IPS-15b (cell line): ENCODE measurements around the gene MST1.

ENCODE experiments used
- H3K27me3 ChIP-seq: one replicate; pipeline ENCODE4 v1.6.1; 2013; ENCODE audit warnings: low read length; ENCODE audit not compliant: control insufficient read depth, insufficient read depth
- H3K36me3 ChIP-seq: one replicate; pipeline ENCODE4 v1.6.1; 2013; ENCODE audit warnings: low read length; ENCODE audit not compliant: control insufficient read depth, insufficient read depth
- H3K4me1 ChIP-seq: one replicate; pipeline ENCODE4 v1.6.1; 2013; ENCODE audit warnings: mild to moderate bottlenecking, low read length; ENCODE audit not compliant: control insufficient read depth, insufficient read depth
- H3K4me3 ChIP-seq: one replicate; pipeline ENCODE4 v1.5.1; 2013; ENCODE audit warnings: low read depth, low read length
- H3K9ac ChIP-seq: one replicate; pipeline ENCODE4 v1.6.1; 2013; ENCODE audit warnings: low read depth, mild to moderate bottlenecking, low read length
- H3K9me3 ChIP-seq: one replicate; pipeline ENCODE4 v1.6.1; 2013; ENCODE audit warnings: mild to moderate bottlenecking, low read length; ENCODE audit not compliant: control insufficient read depth, insufficient read depth

MST1 gene

DNA sequence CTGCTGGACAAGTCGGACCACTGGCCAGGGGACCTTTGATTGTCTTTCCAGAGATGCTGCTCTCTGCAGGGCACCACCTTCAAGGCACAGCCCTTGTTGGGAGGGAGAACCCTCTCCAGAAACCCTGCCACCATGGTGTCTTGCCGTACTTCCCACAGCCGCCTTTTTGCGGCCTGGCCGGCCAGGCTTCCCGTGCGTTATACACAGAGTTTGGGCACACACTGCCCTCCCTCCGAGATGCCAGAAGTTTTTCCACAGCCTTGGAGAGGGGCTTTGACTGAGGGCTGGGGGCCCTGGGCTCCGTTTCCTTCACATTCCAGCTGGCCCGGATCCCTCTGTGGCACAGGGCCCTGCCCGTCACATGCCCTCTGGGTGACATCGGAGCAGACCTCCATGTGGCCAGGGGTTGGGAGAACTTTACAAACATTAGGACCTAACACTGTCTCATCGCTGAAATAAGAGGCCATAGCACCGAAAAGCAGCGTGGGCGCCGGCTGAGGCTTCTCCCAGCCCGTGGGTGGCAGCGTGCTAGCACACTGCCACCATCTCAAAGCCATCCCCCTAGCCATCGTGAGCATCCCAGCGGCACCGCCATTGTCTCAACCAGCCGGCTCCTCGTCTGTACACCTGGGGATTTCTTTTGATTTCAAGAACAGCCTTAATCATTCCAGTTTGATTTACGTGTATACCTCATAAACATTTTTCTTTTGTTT, 21.4 kb downstream of the MST1 start:
- H3K4me1 ChIP-seq: peaks cover 8% of the 10 kb centered on the region
- no peak overlapping the region for H3K4me3 ChIP-seq
- H3K27me3 ChIP-seq: no peaks in the 10 kb centered on the region
- no peaks in the 10 kb centered on the region for H3K9me3 ChIP-seq
- H3K9ac ChIP-seq: no peak overlapping the region
- no peaks in the 10 kb centered on the region for H3K36me3 ChIP-seq

DNA sequence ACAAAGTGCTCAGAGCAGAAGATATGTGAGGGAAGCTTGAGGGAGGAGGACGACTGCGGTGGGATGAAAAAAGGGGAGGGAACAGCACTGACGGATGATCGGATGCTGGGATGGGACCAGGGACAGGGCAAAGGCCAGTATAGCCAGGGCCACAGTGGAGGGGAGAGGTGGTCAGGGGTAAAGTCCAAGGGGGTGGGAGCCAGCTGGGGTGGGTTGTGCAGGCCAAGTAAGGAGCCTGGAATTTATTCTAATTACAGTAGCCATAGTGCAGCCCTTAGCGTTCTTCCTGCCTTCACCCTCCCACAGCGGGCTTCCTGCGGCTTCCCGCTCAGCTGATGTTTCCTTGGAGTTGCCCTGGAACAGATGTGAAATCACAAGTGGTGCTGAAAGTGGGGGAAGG, 22.7 kb downstream of the MST1 start:
- no peaks in the 10 kb centered on the region for H3K9me3 ChIP-seq
- no peak overlapping the region for H3K9ac ChIP-seq
- no peaks in the 10 kb centered on the region for H3K36me3 ChIP-seq
- peaks cover 5% of the 10 kb centered on the region for H3K4me1 ChIP-seq
- H3K27me3 ChIP-seq: no peaks in the 10 kb centered on the region
- H3K4me3 ChIP-seq: no peak overlapping the region

DNA sequence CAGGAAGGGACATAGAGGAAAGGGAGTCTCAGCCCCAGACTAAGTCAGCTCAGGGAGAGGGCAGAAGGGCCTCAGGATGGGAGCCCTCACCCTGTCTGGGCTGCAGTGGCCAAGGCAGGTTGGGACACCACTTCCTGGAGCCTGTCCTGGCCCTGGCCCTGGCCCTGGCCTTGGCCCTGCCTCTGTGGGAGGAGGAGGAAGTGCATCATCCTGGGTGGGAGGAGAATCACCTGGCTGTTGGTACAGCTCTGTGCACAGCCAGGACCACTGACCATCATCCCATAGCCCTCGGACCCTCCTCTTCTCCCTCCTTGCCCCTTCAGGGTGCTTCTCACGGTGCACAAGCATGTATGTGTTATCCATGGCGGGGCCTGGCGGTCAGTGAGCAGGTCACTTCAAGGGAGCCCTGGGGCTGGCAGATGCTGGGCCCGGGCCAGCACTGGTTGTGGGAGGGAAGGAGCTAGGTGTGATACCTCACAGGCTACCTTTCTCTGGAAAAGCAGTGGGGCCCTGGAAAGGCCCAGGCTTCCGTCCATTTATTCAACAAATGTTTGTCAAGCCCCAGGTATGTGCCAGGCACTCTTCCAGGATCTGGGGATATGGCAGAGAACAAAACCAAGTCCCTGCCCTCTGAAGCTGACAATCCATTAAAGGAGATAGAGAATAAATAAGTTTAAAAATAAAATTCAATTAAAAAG, 23.3 kb downstream of the MST1 start:
- H3K27me3 ChIP-seq: no peaks in the 10 kb centered on the region
- H3K4me3 ChIP-seq: no peak overlapping the region
- peaks cover 2% of the 10 kb centered on the region for H3K4me1 ChIP-seq
- H3K36me3 ChIP-seq: no peaks in the 10 kb centered on the region
- no peaks in the 10 kb centered on the region for H3K9me3 ChIP-seq
- H3K9ac ChIP-seq: no peak overlapping the region

DNA sequence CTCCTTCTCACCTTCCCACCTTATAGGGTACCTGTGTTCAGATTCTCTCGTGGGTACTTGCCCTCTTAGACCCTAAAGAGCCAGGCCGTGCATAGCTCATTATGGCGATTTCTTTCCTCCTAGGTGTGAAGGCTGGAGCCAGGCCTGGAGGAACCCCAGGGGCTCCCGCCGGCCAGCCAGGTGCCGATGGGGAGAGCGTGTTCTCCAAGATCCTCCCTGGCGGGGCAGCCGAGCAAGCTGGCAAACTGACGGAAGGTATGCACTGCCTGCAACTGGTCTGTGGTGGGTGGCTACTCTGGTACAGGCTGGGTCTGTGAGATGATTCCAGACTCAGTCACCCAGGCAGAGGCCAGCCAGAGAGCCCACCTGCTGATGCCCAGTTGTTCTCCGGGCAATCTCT, 25.0 kb downstream of the MST1 start:
- H3K9me3 ChIP-seq: no peaks in the 10 kb centered on the region
- no peak overlapping the region for H3K4me3 ChIP-seq
- H3K9ac ChIP-seq: no peak overlapping the region
- H3K36me3 ChIP-seq: no peaks in the 10 kb centered on the region
- no peaks in the 10 kb centered on the region for H3K27me3 ChIP-seq
- peaks cover 2% of the 10 kb centered on the region for H3K4me1 ChIP-seq

DNA sequence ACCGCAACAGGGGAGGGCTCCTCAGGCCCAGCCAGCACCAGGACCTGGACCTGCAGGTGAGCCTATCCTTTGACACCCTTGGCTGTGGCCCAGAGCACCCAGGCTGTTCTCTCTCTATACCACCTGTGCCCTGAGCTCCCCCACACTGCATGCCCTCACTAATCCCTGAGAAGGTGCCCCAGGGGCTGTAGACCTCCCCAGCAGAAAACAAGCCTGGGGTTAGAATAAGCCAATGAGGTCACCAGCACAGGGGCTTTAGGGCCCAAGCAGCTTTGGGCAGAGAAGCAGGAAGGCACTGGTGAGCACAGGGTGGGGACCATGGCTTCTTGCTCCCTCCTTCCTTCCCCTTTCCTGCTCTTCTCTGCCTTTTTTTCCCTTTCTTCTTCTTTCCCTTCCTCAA, 25.4 kb downstream of the MST1 start:
- Histone ChIP-seq H3K9me3 (no peaks in the 10 kb centered on the region), H3K36me3 (no peaks in the 10 kb centered on the region), H3K9ac (no peak overlapping the region), H3K27me3 (no peaks in the 10 kb centered on the region), H3K4me3 (no peak overlapping the region), H3K4me1 (peaks cover 2% of the 10 kb centered on the region)

- no peak overlapping the region for H3K4me3 ChIP-seq
- no peaks in the 10 kb centered on the region for H3K36me3 ChIP-seq
- H3K27me3 ChIP-seq: no peaks in the 10 kb centered on the region
- no peaks in the 10 kb centered on the region for H3K9me3 ChIP-seq
- H3K4me1 ChIP-seq: no peaks in the 10 kb centered on the region
- H3K9ac ChIP-seq: no peak overlapping the region
Measured at GRCh38 chr3:49662720-49663413, 26.4 kb downstream of the MST1 start.

DNA sequence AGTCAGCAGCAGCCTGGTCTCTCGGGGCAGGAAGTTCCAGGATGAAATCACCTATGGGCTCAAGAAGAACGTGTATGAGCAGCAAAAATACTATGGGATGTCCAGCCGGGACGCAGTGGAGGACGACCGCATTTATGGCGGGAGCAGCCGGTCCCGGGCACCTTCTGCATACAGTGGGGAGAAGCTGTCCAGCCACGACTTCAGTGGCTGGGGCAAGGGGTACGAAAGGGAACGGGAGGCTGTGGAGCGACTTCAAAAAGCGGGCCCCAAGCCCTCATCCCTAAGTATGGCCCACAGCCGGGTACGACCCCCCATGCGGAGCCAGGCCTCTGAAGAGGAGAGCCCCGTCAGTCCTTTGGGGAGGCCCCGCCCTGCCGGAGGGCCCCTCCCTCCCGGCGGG, 27.3 kb downstream of the MST1 start:
- Histone ChIP-seq H3K9ac (no peak overlapping the region), H3K9me3 (no peaks in the 10 kb centered on the region), H3K27me3 (no peaks in the 10 kb centered on the region), H3K36me3 (no peaks in the 10 kb centered on the region), H3K4me3 (no peak overlapping the region), H3K4me1 (no peaks in the 10 kb centered on the region)

DNA sequence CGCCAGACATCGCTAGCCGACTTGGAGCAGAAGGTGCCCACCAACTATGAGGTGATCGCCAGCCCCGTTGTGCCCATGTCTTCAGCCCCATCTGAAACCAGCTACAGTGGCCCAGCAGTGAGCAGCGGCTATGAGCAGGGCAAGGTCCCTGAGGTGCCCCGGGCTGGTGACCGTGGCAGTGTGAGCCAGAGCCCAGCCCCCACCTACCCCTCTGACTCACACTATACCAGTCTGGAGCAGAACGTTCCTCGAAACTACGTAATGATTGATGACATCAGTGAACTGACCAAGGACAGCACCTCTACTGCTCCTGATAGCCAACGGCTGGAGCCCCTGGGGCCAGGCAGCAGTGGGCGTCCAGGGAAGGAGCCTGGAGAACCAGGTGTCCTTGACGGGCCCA, 28.0 kb downstream of the MST1 start:
- no peak overlapping the region for H3K4me3 ChIP-seq
- H3K4me1 ChIP-seq: no peaks in the 10 kb centered on the region
- no peaks in the 10 kb centered on the region for H3K27me3 ChIP-seq
- no peak overlapping the region for H3K9ac ChIP-seq
- no peaks in the 10 kb centered on the region for H3K36me3 ChIP-seq
- H3K9me3 ChIP-seq: no peaks in the 10 kb centered on the region

GRCh38 chr3:49659756-49660155, 29.5 kb downstream of the MST1 start:
- Histone ChIP-seq H3K9me3 (no peaks in the 10 kb centered on the region), H3K4me3 (no peak overlapping the region), H3K27me3 (no peaks in the 10 kb centered on the region), H3K4me1 (no peaks in the 10 kb centered on the region), H3K9ac (no peak overlapping the region), H3K36me3 (no peaks in the 10 kb centered on the region)

- H3K4me3 ChIP-seq: no peak overlapping the region
- H3K36me3 ChIP-seq: no peaks in the 10 kb centered on the region
- H3K27me3 ChIP-seq: no peaks in the 10 kb centered on the region
- no peaks in the 10 kb centered on the region for H3K4me1 ChIP-seq
- H3K9ac ChIP-seq: no peak overlapping the region
- H3K9me3 ChIP-seq: no peaks in the 10 kb centered on the region
Measured at GRCh38 chr3:49658711-49659110, 30.6 kb downstream of the MST1 start.

DNA sequence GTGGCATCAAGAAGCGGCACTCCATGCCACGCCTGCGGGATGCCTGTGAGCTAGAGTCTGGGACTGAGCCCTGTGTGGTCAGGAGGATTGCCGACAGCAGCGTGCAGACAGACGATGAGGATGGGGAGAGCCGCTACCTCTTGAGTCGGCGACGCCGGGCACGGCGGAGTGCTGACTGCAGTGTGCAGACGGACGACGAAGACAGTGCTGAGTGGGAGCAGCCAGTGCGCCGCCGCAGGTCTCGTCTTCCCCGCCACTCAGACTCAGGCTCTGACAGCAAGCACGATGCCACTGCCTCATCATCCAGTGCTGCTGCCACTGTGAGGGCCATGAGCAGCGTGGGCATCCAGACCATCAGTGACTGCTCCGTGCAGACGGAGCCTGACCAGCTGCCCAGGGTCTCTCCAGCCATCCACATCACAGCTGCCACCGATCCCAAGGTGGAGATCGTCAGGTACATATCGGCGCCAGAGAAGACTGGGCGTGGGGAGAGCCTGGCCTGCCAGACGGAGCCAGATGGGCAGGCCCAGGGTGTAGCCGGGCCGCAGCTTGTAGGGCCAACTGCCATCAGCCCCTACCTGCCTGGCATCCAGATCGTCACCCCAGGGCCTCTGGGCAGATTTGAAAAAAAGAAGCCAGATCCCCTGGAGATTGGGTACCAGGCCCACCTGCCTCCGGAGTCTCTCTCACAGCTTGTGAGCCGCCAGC, 31.9 kb downstream of the MST1 start:
- no peaks in the 10 kb centered on the region for H3K4me1 ChIP-seq
- no peaks in the 10 kb centered on the region for H3K27me3 ChIP-seq

More for the DNA sequence above, 31.9 kb downstream of the MST1 start:
- Histone ChIP-seq H3K9me3 (no peaks in the 10 kb centered on the region), H3K4me3 (no peak overlapping the region), H3K36me3 (no peaks in the 10 kb centered on the region), H3K9ac (no peak overlapping the region)
